DND-41 (cell line): ENCODE measurements around the gene ADCY2.

ENCODE experiments used
- ATAC-seq: fragments of 200-7000 bp; cut with Tn5 transposase; 3 replicates; pipeline ENCODE4 v1.9.1; 2021; ENCODE audit warnings: low read depth; ENCODE audit not compliant: insufficient read depth
- DNase-seq: peaks from one replicate; pipeline ENCODE4 v3.0.0-alpha.2; 2020
- H2AFZ ChIP-seq: 2 replicates; pipeline ENCODE4 v1.6.0; 2012; ENCODE audit warnings: low read depth, low read length
- H3K27ac ChIP-seq: 2 replicates; pipeline ENCODE4 v1.5.1; 2012; ENCODE audit warnings: low read length, inconsistent platforms
- H3K27me3 ChIP-seq: fragments of 200-600 bp; sonication (generic); 2 replicates; pipeline ENCODE4 v1.6.0; 2012; ENCODE audit warnings: low read length, mild to moderate bottlenecking, inconsistent platforms; ENCODE audit not compliant: insufficient read depth, poor library complexity
- H3K36me3 ChIP-seq: 2 replicates; pipeline ENCODE4 v1.5.1; 2012; ENCODE audit warnings: low read length, inconsistent platforms; ENCODE audit not compliant: insufficient read depth
- H3K4me1 ChIP-seq: 2 replicates; pipeline ENCODE4 v1.5.1; 2012; ENCODE audit warnings: mild to moderate bottlenecking, low read length; ENCODE audit not compliant: insufficient read depth
- H3K4me2 ChIP-seq: 2 replicates; pipeline ENCODE4 v1.6.0; 2012; ENCODE audit warnings: mild to moderate bottlenecking, moderate library complexity, low read length, inconsistent platforms; ENCODE audit not compliant: insufficient read depth
- H3K4me3 ChIP-seq, 2 experiments: fragments of 200-600 bp in 1 of 2; shearing (Covaris generic) in 1 of 2; 2 replicates each; pipeline ENCODE4 v1.5.1; 2012 to 2016; ENCODE audit warnings: inconsistent platforms in 2 of 2, low read length in 2 of 2, mild to moderate bottlenecking in 2 of 2, low read depth in 1 of 2, moderate library complexity in 1 of 2
- H3K79me2 ChIP-seq: 2 replicates; pipeline ENCODE4 v1.6.0; 2012; ENCODE audit warnings: low read length, inconsistent platforms; ENCODE audit not compliant: insufficient read depth
- H3K9ac ChIP-seq: 2 replicates; pipeline ENCODE4 v1.6.0; 2012; ENCODE audit warnings: low read depth, mild to moderate bottlenecking, inconsistent platforms, low read length, moderate library complexity
- H3K9me3 ChIP-seq: 2 replicates; pipeline ENCODE4 v1.5.1; 2012; ENCODE audit warnings: low read length, moderate library complexity, mild to moderate bottlenecking, inconsistent platforms; ENCODE audit not compliant: insufficient read depth, severe bottlenecking
- H4K20me1 ChIP-seq: 2 replicates; pipeline ENCODE4 v1.6.0; 2012; ENCODE audit warnings: low read length; ENCODE audit not compliant: insufficient read depth
- CTCF ChIP-seq: IDR thresholded peaks from 2 replicates; pipeline ENCODE4 v1.5.1; 2012; ENCODE audit warnings: borderline replicate concordance, low read length, moderate library complexity, mild to moderate bottlenecking; ENCODE audit not compliant: poor library complexity, severe bottlenecking; ENCODE audit errors: extremely low read depth
- EZH2 ChIP-seq: IDR thresholded peaks from 3 replicates; pipeline ENCODE4 v1.6.1; 2012; ENCODE audit warnings: borderline replicate concordance, low read depth, mild to moderate bottlenecking, moderate library complexity, low read length, inconsistent platforms; ENCODE audit not compliant: severe bottlenecking

Gene ADCY2

DNA sequence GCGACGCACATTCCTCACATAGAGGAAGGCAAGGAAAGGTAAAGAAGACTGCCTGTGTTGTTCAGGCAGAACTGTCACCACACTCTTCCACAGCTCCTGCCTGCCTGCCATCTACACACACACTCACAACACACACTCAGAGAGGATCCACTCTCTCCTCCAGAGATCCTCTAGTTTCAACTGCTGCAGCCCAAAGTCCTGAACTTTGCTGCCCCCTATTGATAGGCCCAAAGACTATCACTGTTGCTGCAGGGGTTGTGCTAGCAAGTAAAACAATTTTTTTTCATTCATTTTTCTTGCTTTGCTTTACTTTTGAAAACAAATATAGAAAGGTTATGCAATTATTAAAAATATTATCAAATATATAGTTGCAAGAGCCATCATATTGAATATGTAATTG, 460.9 kb downstream of the ADCY2 start:
- no peak overlapping the region for H3K9ac ChIP-seq
- H3K4me1 ChIP-seq, result no peaks in the 10 kb centered on the region
- DNase-seq (peak; percentile 42), ATAC-seq (peak; percentile 85)
- no peaks in the 10 kb centered on the region for H4K20me1 ChIP-seq
- H3K79me2 ChIP-seq, result no peaks in the 10 kb centered on the region
- no peak overlapping the region for H3K4me2 ChIP-seq
- H2AFZ ChIP-seq, result no peak overlapping the region
- no peak overlapping the region for H3K4me3 ChIP-seq
- H3K36me3 ChIP-seq, result peaks cover 33% of the 10 kb centered on the region
- no peak overlapping the region for H3K27ac ChIP-seq
- H3K27me3 ChIP-seq, result no peaks in the 10 kb centered on the region
- H3K9me3 ChIP-seq, result no peaks in the 10 kb centered on the region
- peak; percentile 72 for TF ChIP-seq CTCF
- no peak for TF ChIP-seq EZH2

- ATAC-seq (peak; percentile 30; the same call in 1 of the 3 replicates), DNase-seq (no peak)
- H3K4me3 ChIP-seq, result no peak overlapping the region
- no peaks in the 10 kb centered on the region for H3K4me1 ChIP-seq
- no peak overlapping the region for H3K4me2 ChIP-seq
- H3K36me3 ChIP-seq, result peaks cover 38% of the 10 kb centered on the region
- no peak overlapping the region for H3K9ac ChIP-seq
- no peaks in the 10 kb centered on the region for H3K9me3 ChIP-seq
- H3K27ac ChIP-seq, result no peak overlapping the region
- H3K79me2 ChIP-seq, result no peaks in the 10 kb centered on the region
- no peak overlapping the region for H2AFZ ChIP-seq
- TF ChIP-seq EZH2 (no peak), CTCF (no peak)
- H3K27me3 ChIP-seq, result no peaks in the 10 kb centered on the region
- H4K20me1 ChIP-seq, result no peaks in the 10 kb centered on the region
These were observed 461.4 kb downstream of the ADCY2 start for GRCh38 chr5:7857361-7857760.

- Histone ChIP-seq H3K9me3 (no peaks in the 10 kb centered on the region), H3K36me3 (peaks cover 45% of the 10 kb centered on the region), H3K4me1 (no peaks in the 10 kb centered on the region), H3K27me3 (no peaks in the 10 kb centered on the region), H2AFZ (no peak overlapping the region), H3K9ac (no peak overlapping the region), H4K20me1 (no peaks in the 10 kb centered on the region), H3K79me2 (no peaks in the 10 kb centered on the region), H3K4me3 (no peak overlapping the region), H3K27ac (no peak overlapping the region), H3K4me2 (no peak overlapping the region)
- TF ChIP-seq CTCF (no peak), EZH2 (no peak)
- DNase-seq, result no peak
- ATAC-seq, result peak; percentile 14; the same call in 2 of the 3 replicates
These were observed 462.1 kb downstream of the ADCY2 start for GRCh38 chr5:7857926-7858632.
